Panc1 (cell line): ENCODE data around the gene MATCAP1. TPM values are rescaled to one million over a fixed set of nuclear protein-coding genes. Genes with fewer than 3 reads are reported as not detected.

Experiments used
- ATAC-seq: fragments of 200-7000 bp; cut with Tn5 transposase; 2 replicates; pipeline ENCODE4 v1.9.1; 2020; ENCODE audit warnings: mild to moderate bottlenecking, moderate library complexity
- BruUV-seq: library from RNA; stranded (reverse); fragments of 400-500 nt; replicated peaks from 2 replicates; lab custom pipeline; 2021; lab: Mats Ljungman, UMichigan
- CTCF ChIA-PET: fragments of 300-600 bp; sonication (Branson Sonifier 250); formaldehyde crosslinking; loops from one replicate; lab custom pipeline; 2022; ENCODE audit warnings: antibody characterized with exemption; lab: Charles Lee
- POLR2A ChIA-PET: fragments of 300-600 bp; sonication (Branson Sonifier 250); formaldehyde crosslinking; loops from one replicate; lab custom pipeline; 2022; ENCODE audit warnings: antibody characterized with exemption; lab: Charles Lee
- DNase-seq: peaks from one replicate; pipeline ENCODE4 v3.0.0-alpha.2; 2010; ENCODE audit warnings: low read depth, low spot score
- H3K27ac ChIP-seq: 2 replicates; pipeline ENCODE4 v1.5.1; 2011; ENCODE audit warnings: mild to moderate bottlenecking, low read length, inconsistent platforms
- H3K27me3 ChIP-seq: fragments of 200-500 bp; sonication (Bioruptor generic); 2 replicates; pipeline ENCODE4 v1.6.0; 2014; ENCODE audit warnings: low read length, inconsistent platforms; ENCODE audit not compliant: control insufficient read depth, insufficient read depth
- H3K36me3 ChIP-seq: fragments of 200-500 bp; sonication (Bioruptor generic); 2 replicates; pipeline ENCODE4 v1.5.1; 2014; ENCODE audit warnings: inconsistent platforms, mild to moderate bottlenecking, low read length, moderate library complexity; ENCODE audit not compliant: control insufficient read depth, insufficient read depth
- H3K4me1 ChIP-seq: 2 replicates; pipeline ENCODE4 v1.5.1; 2011; ENCODE audit warnings: inconsistent platforms, mild to moderate bottlenecking, low read length, moderate library complexity; ENCODE audit not compliant: control insufficient read depth, insufficient read depth
- H3K4me3 ChIP-seq, 2 experiments: 2 replicates each; pipeline ENCODE4 v1.5.1; 2011 to 2012; ENCODE audit warnings: low read depth in 2 of 2, low read length in 2 of 2, mild to moderate bottlenecking in 2 of 2, inconsistent platforms in 1 of 2, moderate library complexity in 1 of 2
- H3K9me3 ChIP-seq: fragments of 200-500 bp; sonication (Bioruptor generic); 2 replicates; pipeline ENCODE4 v1.5.1; 2014; ENCODE audit warnings: low read depth, mild to moderate bottlenecking, inconsistent platforms, low read length, moderate library complexity; ENCODE audit not compliant: control insufficient read depth, insufficient read depth
- POLR2AphosphoS5 ChIP-seq: IDR thresholded peaks from 2 replicates; pipeline ENCODE4 v1.6.1; 2012; ENCODE audit warnings: mild to moderate bottlenecking, low read depth, low read length, moderate library complexity
- SIN3A ChIP-seq: IDR thresholded peaks from 2 replicates; pipeline ENCODE4 v1.6.1; 2012; ENCODE audit warnings: low read depth, mild to moderate bottlenecking, low read length, moderate library complexity, borderline replicate concordance; ENCODE audit not compliant: insufficient read depth
- TCF7L2 ChIP-seq: IDR thresholded peaks from 2 replicates; pipeline ENCODE4 v1.6.1; 2011; ENCODE audit warnings: mild to moderate bottlenecking, low read depth, low read length, inconsistent platforms
- in situ Hi-C: cut with HindIII; loops from 2 replicates; pipeline ENCODE4 v1.10.0; 2016; ENCODE audit warnings: low sequenced_read_pairs, low pct_unique_long_range_greater_than_20kb
- intact Hi-C: fragments of 100-400 bp; cut with micrococcal nuclease; formaldehyde crosslinking; loops from one replicate; pipeline ENCODE4 v1.10.0; 2022; ENCODE audit not compliant: unreplicated experiment
- total RNA-seq: library from RNA; stranded (reverse); gene quantifications from one replicate; pipeline ENCODE4 v1.2.1, GENCODE V29; 2021; ENCODE audit not compliant: unreplicated experiment
- TF ChIP-seq, protein P1 (sequence below), 2 experiments: IDR thresholded peaks; 2 replicates each; pipeline ENCODE4 v1.6.1; 2011 to 2012; ENCODE audit warnings: low read depth in 2 of 2, control low read depth in 1 of 2, low read length in 1 of 2, mild to moderate bottlenecking in 1 of 2, moderate library complexity in 1 of 2; ENCODE audit not compliant: insufficient read depth in 1 of 2
- TF ChIP-seq, protein P2 (sequence below): fragments of 450-650 bp; IDR thresholded peaks from 2 replicates; pipeline ENCODE4 v1.5.1; 2017; ENCODE audit warnings: mild to moderate bottlenecking

Gene MATCAP1
- total RNA-seq, 1 experiment from 2014 or later, result 13.9 TPM

DNA sequence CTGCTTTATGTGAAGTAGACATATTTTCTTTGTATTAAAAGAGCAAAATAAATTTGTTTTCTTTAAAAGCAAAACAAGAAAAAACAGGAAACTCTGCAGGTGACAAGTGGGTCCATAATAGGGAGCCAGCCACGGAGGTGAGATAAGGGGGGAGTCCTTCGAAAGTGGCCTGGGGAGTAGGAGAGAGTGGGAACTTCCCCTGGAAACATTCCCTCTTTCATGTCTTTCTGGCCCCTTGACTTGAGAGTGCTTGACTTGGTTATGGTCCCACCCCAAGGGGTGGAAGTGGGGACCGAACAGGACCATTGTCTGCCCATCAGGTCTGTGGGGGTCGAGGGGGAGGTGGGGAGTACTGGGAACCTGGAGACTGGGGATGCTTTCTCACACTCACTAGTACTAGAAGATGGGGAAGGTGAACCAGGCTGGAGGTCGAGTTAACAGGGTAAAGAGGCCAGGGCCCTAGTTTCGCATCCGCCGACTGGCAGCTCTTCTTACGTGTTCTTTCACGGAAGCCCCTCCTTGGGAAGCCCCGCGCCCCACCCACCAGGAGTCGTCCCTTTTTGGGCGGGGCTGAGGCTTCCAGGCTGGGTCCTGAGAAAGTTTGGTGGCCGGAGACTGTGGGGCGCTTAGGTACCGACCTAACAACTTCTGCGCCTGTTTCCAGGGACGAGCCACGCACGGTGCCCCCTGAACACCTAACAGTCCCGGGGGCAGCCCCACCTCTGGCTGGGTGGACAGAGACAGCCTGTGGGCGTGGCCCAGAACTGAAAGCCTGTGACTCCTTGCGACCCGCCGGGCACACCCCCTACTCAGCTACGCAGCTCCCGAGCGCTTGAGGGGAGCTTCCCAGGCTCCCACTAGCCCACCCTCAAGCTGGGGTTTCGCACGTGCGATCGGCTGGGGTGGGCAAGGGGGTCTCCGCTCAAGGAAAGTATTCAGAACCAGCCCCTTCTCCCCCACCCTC lies 24.8 kb downstream of the MATCAP1 start:
- ATAC-seq (peak; percentile 43), DNase-seq (no peak)
- H3K9me3 ChIP-seq, result no peaks in the 10 kb centered on the region
- peak overlapping the region; percentile 65 for H3K27ac ChIP-seq
- no peak for TF ChIP-seq SIN3A
- TF ChIP-seq, protein P1, sequence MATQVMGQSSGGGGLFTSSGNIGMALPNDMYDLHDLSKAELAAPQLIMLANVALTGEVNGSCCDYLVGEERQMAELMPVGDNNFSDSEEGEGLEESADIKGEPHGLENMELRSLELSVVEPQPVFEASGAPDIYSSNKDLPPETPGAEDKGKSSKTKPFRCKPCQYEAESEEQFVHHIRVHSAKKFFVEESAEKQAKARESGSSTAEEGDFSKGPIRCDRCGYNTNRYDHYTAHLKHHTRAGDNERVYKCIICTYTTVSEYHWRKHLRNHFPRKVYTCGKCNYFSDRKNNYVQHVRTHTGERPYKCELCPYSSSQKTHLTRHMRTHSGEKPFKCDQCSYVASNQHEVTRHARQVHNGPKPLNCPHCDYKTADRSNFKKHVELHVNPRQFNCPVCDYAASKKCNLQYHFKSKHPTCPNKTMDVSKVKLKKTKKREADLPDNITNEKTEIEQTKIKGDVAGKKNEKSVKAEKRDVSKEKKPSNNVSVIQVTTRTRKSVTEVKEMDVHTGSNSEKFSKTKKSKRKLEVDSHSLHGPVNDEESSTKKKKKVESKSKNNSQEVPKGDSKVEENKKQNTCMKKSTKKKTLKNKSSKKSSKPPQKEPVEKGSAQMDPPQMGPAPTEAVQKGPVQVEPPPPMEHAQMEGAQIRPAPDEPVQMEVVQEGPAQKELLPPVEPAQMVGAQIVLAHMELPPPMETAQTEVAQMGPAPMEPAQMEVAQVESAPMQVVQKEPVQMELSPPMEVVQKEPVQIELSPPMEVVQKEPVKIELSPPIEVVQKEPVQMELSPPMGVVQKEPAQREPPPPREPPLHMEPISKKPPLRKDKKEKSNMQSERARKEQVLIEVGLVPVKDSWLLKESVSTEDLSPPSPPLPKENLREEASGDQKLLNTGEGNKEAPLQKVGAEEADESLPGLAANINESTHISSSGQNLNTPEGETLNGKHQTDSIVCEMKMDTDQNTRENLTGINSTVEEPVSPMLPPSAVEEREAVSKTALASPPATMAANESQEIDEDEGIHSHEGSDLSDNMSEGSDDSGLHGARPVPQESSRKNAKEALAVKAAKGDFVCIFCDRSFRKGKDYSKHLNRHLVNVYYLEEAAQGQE (IDR thresholded peaks at IDR 0.05; ENCODE audit: insufficient read depth in 1 of 2, low read depth in 2 of 2, low read length in 1 of 2), result no peak
- ChIA-PET POLR2A (no interaction called here), CTCF (no interaction called here)
- peak overlapping the region; percentile 71 to 80 for H3K4me3 ChIP-seq
- in situ Hi-C loops (no loop called here), intact Hi-C loops (loop anchor here (10.0 kb wide), 2 partner anchors 144 to 184 kb away; no protein-coding TSS in a partner anchor)
- BruUV-seq, result no TSS peak
- no peaks in the 10 kb centered on the region for H3K36me3 ChIP-seq
- H3K27me3 ChIP-seq, result no peaks in the 10 kb centered on the region
- peaks cover 3% of the 10 kb centered on the region; the same call in 1 of the 2 replicates for H3K4me1 ChIP-seq

DNA sequence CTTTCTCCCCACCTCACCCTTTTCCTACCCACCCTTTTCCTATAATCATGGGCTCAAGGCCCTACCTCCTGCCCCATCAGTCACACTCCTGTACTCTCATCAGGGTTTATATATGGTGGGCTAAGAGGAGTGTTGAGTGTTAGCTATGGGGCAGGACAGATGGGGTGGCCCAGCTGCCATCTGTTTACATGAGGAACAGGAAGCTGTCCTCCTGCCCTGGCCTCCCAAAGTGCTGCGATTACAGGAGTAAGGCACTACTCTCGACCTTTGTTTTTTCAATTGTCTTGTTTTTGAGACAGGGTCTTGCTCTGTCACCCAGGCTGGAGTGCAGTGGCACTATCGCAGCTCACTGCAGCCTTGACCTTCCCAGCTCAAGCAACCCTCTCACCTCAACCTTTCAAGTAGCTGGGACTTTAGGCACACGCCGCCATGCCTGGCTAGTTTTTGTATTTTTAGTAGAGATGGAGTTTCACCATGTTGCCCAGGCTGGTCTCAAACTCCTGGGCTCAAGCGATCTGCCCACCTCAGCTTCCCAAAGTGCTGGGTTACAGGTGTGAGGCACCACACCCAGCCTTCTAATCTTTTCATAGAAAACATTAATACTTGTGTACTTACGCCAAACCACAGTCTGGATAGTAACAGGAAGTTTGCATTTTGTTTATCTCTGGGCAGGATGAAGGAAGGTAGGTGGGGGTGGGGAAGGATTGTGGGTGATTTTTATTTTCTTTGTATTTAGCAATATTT lies 25.7 kb downstream of the MATCAP1 start:
- DNase-seq (no peak), ATAC-seq (no peak)
- intact Hi-C loops (loop anchor here (10.0 kb wide), 2 partner anchors 143 to 183 kb away; no protein-coding TSS in a partner anchor), in situ Hi-C loops (no loop called here)
- Histone ChIP-seq H3K27me3 (no peaks in the 10 kb centered on the region), H3K4me3 (no peak overlapping the region), H3K36me3 (no peaks in the 10 kb centered on the region), H3K9me3 (no peaks in the 10 kb centered on the region), H3K27ac (no peak overlapping the region), H3K4me1 (peaks cover 3% of the 10 kb centered on the region; the same call in 1 of the 2 replicates)
- no peak for TF ChIP-seq POLR2AphosphoS5
- no peak for TF ChIP-seq SIN3A
- TF ChIP-seq, protein P2, sequence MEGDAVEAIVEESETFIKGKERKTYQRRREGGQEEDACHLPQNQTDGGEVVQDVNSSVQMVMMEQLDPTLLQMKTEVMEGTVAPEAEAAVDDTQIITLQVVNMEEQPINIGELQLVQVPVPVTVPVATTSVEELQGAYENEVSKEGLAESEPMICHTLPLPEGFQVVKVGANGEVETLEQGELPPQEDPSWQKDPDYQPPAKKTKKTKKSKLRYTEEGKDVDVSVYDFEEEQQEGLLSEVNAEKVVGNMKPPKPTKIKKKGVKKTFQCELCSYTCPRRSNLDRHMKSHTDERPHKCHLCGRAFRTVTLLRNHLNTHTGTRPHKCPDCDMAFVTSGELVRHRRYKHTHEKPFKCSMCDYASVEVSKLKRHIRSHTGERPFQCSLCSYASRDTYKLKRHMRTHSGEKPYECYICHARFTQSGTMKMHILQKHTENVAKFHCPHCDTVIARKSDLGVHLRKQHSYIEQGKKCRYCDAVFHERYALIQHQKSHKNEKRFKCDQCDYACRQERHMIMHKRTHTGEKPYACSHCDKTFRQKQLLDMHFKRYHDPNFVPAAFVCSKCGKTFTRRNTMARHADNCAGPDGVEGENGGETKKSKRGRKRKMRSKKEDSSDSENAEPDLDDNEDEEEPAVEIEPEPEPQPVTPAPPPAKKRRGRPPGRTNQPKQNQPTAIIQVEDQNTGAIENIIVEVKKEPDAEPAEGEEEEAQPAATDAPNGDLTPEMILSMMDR, result no peak
- TF ChIP-seq TCF7L2, result no peak
- TF ChIP-seq, protein P1 (IDR thresholded peaks at IDR 0.05; ENCODE audit: insufficient read depth in 1 of 2, low read depth in 2 of 2, low read length in 1 of 2), result no peak
- ChIA-PET POLR2A (no interaction called here), CTCF (interaction anchor here (0.6 kb wide), 1 partner anchor 177 kb away, joined by 5 read pairs; no protein-coding TSS in a partner anchor)
- no TSS peak for BruUV-seq
